H1 (cell line): ENCODE results near the gene TTK. TPM values are rescaled to one million over a fixed set of nuclear protein-coding genes. Genes with fewer than 3 reads are reported as not detected.

Experiments
- CTCF ChIA-PET: fragments of 300-600 bp; sonication (Branson Sonifier 250); formaldehyde crosslinking; loops from one replicate; lab custom pipeline; 2021; ENCODE audit not compliant: partially characterized antibody; lab: Charles Lee
- POLR2A ChIA-PET: fragments of 300-600 bp; sonication (Branson Sonifier 250); formaldehyde crosslinking; loops from one replicate; lab custom pipeline; 2021; ENCODE audit warnings: inconsistent platforms; ENCODE audit not compliant: partially characterized antibody; lab: Charles Lee
- DNase-seq, 2 experiments: peaks; one replicate each; pipeline versions ENCODE4 v3.0.0 to v3.0.0-alpha.2; 2010 to 2022; ENCODE audit warnings: low spot score in 2 of 2, low read depth in 1 of 2, mixed read lengths in 1 of 2
- FAIRE-seq: peaks from 2 replicates; lab custom pipeline; 2011; peaks lifted over from hg19 to GRCh38; lab: Jason Lieb, UNC
- H2AFZ ChIP-seq: 2 replicates; pipeline ENCODE4 v1.8.1; 2012; ENCODE audit warnings: low read length, inconsistent platforms
- H2AK5ac ChIP-seq: 2 replicates; pipeline ENCODE4 v1.6.1; 2013; ENCODE audit warnings: low read depth, low read length
- H2BK120ac ChIP-seq: replicated peaks from 2 replicates; pipeline ENCODE3; 2013; ENCODE audit warnings: low read depth, low read length, inconsistent platforms
- H2BK12ac ChIP-seq: 2 replicates; pipeline ENCODE4 v1.6.1; 2013; ENCODE audit warnings: low read depth, low read length
- H2BK15ac ChIP-seq: 2 replicates; pipeline ENCODE4 v1.6.1; 2013; ENCODE audit warnings: low read length
- H2BK20ac ChIP-seq: 2 replicates; pipeline ENCODE4 v1.6.1; 2013; ENCODE audit warnings: low read length
- H2BK5ac ChIP-seq: 2 replicates; pipeline ENCODE4 v1.6.1; 2013; ENCODE audit warnings: low read depth, low read length
- H3K14ac ChIP-seq: 2 replicates; pipeline ENCODE4 v1.6.1; 2013; ENCODE audit warnings: inconsistent platforms; ENCODE audit not compliant: insufficient read length
- H3K18ac ChIP-seq: 2 replicates; pipeline ENCODE4 v1.6.1; 2013; ENCODE audit warnings: low read length; ENCODE audit errors: extremely low read depth
- H3K23ac ChIP-seq: 2 replicates; pipeline ENCODE4 v1.6.1; 2013; ENCODE audit warnings: inconsistent platforms; ENCODE audit not compliant: insufficient read length
- H3K23me2 ChIP-seq: 2 replicates; pipeline ENCODE4 v1.6.1; 2013; ENCODE audit warnings: low read depth, low read length
- H3K27ac ChIP-seq: 2 replicates; pipeline ENCODE4 v1.6.1; 2011; ENCODE audit warnings: low read depth, low read length, inconsistent platforms
- H3K27me3 ChIP-seq, 4 experiments: replicated peaks in 1 of 4; 1 replicate in 1 of 4; 2 replicates in 3 of 4; pipeline versions ENCODE4 v1.6.1 to v1.8.1; 2011 to 2013; ENCODE audit warnings: low read length in 3 of 4, mild to moderate bottlenecking in 3 of 4, inconsistent platforms in 2 of 4, mixed read lengths in 2 of 4, moderate library complexity in 1 of 4; ENCODE audit not compliant: control insufficient read depth in 3 of 4, insufficient read depth in 3 of 4; ENCODE audit errors: extremely low read depth in 1 of 4
- H3K36me3 ChIP-seq, 4 experiments: 2 replicates each; pipeline versions ENCODE4 v1.6.1 to v1.8.1; 2011 to 2013; ENCODE audit warnings: mild to moderate bottlenecking in 4 of 4, low read length in 3 of 4, moderate library complexity in 2 of 4, control low read depth in 1 of 4, inconsistent platforms in 1 of 4; ENCODE audit not compliant: insufficient read depth in 4 of 4, control insufficient read depth in 2 of 4
- H3K4ac ChIP-seq: replicated peaks from 2 replicates; pipeline ENCODE3; 2013; ENCODE audit warnings: low read length, low read depth, mixed read lengths, inconsistent platforms; ENCODE audit not compliant: insufficient read length
- H3K4me1 ChIP-seq, 4 experiments: replicated peaks in 1 of 4; 1 replicate in 1 of 4; 2 replicates in 3 of 4; pipeline versions ENCODE4 v1.6.1 to v1.8.1; 2011 to 2013; ENCODE audit warnings: low read length in 3 of 4, inconsistent platforms in 2 of 4, mixed read lengths in 1 of 4; ENCODE audit not compliant: insufficient read depth in 4 of 4, control insufficient read depth in 3 of 4
- H3K4me2 ChIP-seq, 2 experiments: 2 replicates each; pipeline versions ENCODE4 v1.6.1 to v1.8.1; 2011 to 2013; ENCODE audit warnings: low read depth in 2 of 2, low read length in 2 of 2, control low read depth in 1 of 2, inconsistent platforms in 1 of 2, mild to moderate bottlenecking in 1 of 2; ENCODE audit not compliant: insufficient read depth in 1 of 2
- H3K4me3 ChIP-seq, 4 experiments: fragments of 200-600, 300-600 bp in 1 of 4; sonication (generic), shearing (Covaris generic), sonication (Bioruptor Twin) in 1 of 4; 2 replicates each; pipeline versions ENCODE4 v1.5.1 to v1.8.1; 2011 to 2016; ENCODE audit warnings: low read length in 4 of 4, low read depth in 3 of 4, control low read depth in 2 of 4, inconsistent platforms in 2 of 4, mild to moderate bottlenecking in 2 of 4, mixed read lengths in 1 of 4, moderate library complexity in 1 of 4; ENCODE audit not compliant: insufficient read depth in 2 of 4; ENCODE audit errors: extremely low read depth in 1 of 4
- H3K56ac ChIP-seq: replicated peaks from 2 replicates; pipeline ENCODE3; 2013; ENCODE audit warnings: low read depth, mild to moderate bottlenecking, mixed read lengths, low read length, inconsistent platforms; ENCODE audit not compliant: insufficient read length
- H3K79me1 ChIP-seq: 2 replicates; pipeline ENCODE4 v1.6.1; 2013; ENCODE audit warnings: low read depth, low read length, control low read depth
- H3K79me2 ChIP-seq, 2 experiments: 2 replicates each; pipeline versions ENCODE4 v1.6.1 to v1.8.1; 2012 to 2013; ENCODE audit warnings: low read length in 2 of 2, mild to moderate bottlenecking in 2 of 2, inconsistent platforms in 1 of 2; ENCODE audit not compliant: insufficient read depth in 2 of 2, control insufficient read depth in 1 of 2
- H3K9ac ChIP-seq, 4 experiments: replicated peaks in 1 of 4; 1 replicate in 1 of 4; 2 replicates in 3 of 4; pipeline versions ENCODE4 v1.6.1 to v1.8.1; 2011 to 2013; ENCODE audit warnings: low read depth in 3 of 4, low read length in 3 of 4, control low read depth in 2 of 4, mild to moderate bottlenecking in 2 of 4, moderate library complexity in 2 of 4, inconsistent platforms in 1 of 4; ENCODE audit errors: extremely low read depth in 1 of 4
- H3K9me3 ChIP-seq, 2 experiments: 2 replicates each; pipeline versions ENCODE4 v1.6.1 to v1.8.1; 2012 to 2013; ENCODE audit warnings: mild to moderate bottlenecking in 2 of 2, moderate library complexity in 2 of 2, control low read depth in 1 of 2, inconsistent platforms in 1 of 2, low read depth in 1 of 2, low read length in 1 of 2, mixed read lengths in 1 of 2; ENCODE audit not compliant: insufficient read depth in 2 of 2
- H4K20me1 ChIP-seq, 2 experiments: replicated peaks in 1 of 2; 2 replicates each; pipeline versions ENCODE3 to v1.8.1; 2011 to 2013; ENCODE audit warnings: inconsistent platforms in 2 of 2, low read length in 2 of 2, mild to moderate bottlenecking in 1 of 2; ENCODE audit not compliant: insufficient read depth in 2 of 2, control insufficient read depth in 1 of 2
- H4K5ac ChIP-seq: 2 replicates; pipeline ENCODE4 v1.6.1; 2013; ENCODE audit warnings: low read length, low read depth, mixed read lengths, inconsistent platforms; ENCODE audit not compliant: insufficient read length
- H4K8ac ChIP-seq: 2 replicates; pipeline ENCODE4 v1.8.0; 2013; ENCODE audit warnings: mild to moderate bottlenecking, moderate library complexity, low read length, inconsistent platforms; ENCODE audit not compliant: insufficient read depth; ENCODE audit errors: extremely low read depth
- H4K91ac ChIP-seq: replicated peaks from 2 replicates; pipeline ENCODE3; 2013; ENCODE audit warnings: low read length, mixed read lengths, inconsistent platforms; ENCODE audit not compliant: insufficient read length
- BRCA1 ChIP-seq: IDR thresholded peaks from 2 replicates; pipeline ENCODE4 v1.6.1; 2012; ENCODE audit warnings: low read depth, low read length, improper control_type of control experiment
- CBX8 ChIP-seq: fragments of 300-800, 300-1000 bp; sonication (generic); IDR thresholded peaks from 2 replicates; pipeline ENCODE4 v1.7.1; 2016; ENCODE audit warnings: low read depth, low read length, borderline replicate concordance
- EGR1 ChIP-seq: IDR thresholded peaks from 2 replicates; pipeline ENCODE4 v1.6.1; 2011; ENCODE audit warnings: low read depth, low read length, borderline replicate concordance
- GABPA ChIP-seq: IDR thresholded peaks from 2 replicates; pipeline ENCODE4 v1.6.1; 2011; ENCODE audit warnings: mild to moderate bottlenecking, low read length, moderate library complexity, borderline replicate concordance; ENCODE audit not compliant: insufficient read depth
- HDAC2 ChIP-seq, 2 experiments: fragments of 300-600 bp in 1 of 2; sonication (generic) in 1 of 2; IDR thresholded peaks; 2 replicates each; pipeline ENCODE4 v1.6.1; 2011 to 2012; ENCODE audit warnings: low read depth in 2 of 2, low read length in 2 of 2, mild to moderate bottlenecking in 2 of 2, moderate library complexity in 2 of 2, borderline replicate concordance in 1 of 2, inconsistent platforms in 1 of 2
- MAFK ChIP-seq: IDR thresholded peaks from 2 replicates; pipeline ENCODE4 v1.6.1; 2012; ENCODE audit warnings: low read depth, mild to moderate bottlenecking, improper control_type of control experiment, low read length
- MAX ChIP-seq: IDR thresholded peaks from 2 replicates; pipeline ENCODE4 v1.6.1; 2012; ENCODE audit warnings: inconsistent platforms
- PHF8 ChIP-seq: fragments of 200-600 bp; sonication (generic); conservative IDR thresholded peaks from 2 replicates; pipeline ENCODE4 v1.7.1; 2012; ENCODE audit warnings: low read depth, mild to moderate bottlenecking, inconsistent platforms, low read length, moderate library complexity
- SUZ12 ChIP-seq: fragments of 200-600 bp; sonication (generic); IDR thresholded peaks from 2 replicates; pipeline ENCODE4 v1.6.1; 2012; ENCODE audit warnings: mild to moderate bottlenecking, inconsistent platforms, low read length, moderate library complexity, mixed read lengths
- TAF1 ChIP-seq: IDR thresholded peaks from 2 replicates; pipeline ENCODE4 v1.6.1; 2011; ENCODE audit warnings: mild to moderate bottlenecking, low read depth, low read length
- TAF7 ChIP-seq: optimal IDR thresholded peaks from 2 replicates; pipeline ENCODE3; 2011; ENCODE audit warnings: low read depth, mild to moderate bottlenecking, inconsistent platforms, low read length, moderate library complexity, borderline replicate concordance
- TBP ChIP-seq: IDR thresholded peaks from 2 replicates; pipeline ENCODE4 v1.6.1; 2011; ENCODE audit warnings: low read depth, low read length, improper control_type of control experiment
- TEAD4 ChIP-seq: IDR thresholded peaks from 2 replicates; pipeline ENCODE4 v1.6.1; 2012; ENCODE audit warnings: low read depth, low read length, inconsistent platforms, mixed read lengths
- polyA plus RNA-seq, 7 experiments: library from polyadenylated mRNA; depleted of rRNA in 3 of 7; stranded (reverse) in 5 of 7; unstranded in 2 of 7; fragments of >200 nt in 5 of 7; fragments of 200-250 nt in 2 of 7; gene quantifications; 1 replicate in 5 of 7; 2 replicates in 1 of 7; 4 replicates in 1 of 7; pipeline versions ENCODE4 v1.2.1 to v1.2.3, GENCODE V29; 2011 to 2013; ENCODE audit warnings: missing spikeins in 2 of 7, mixed read lengths in 2 of 7
- total RNA-seq: library from RNA; stranded (reverse); fragmentation: NEBNext Ultra II Directional; extraction: Animal tissue kit (Norgen Biotek cat#: 25700); gene quantifications from 2 replicates; pipeline ENCODE4 v1.2.1, GENCODE V29; 2021

Gene TTK
- total and polyA plus RNA-seq, 2 of the 8 experiments (the other 6 are each of a cell fraction or from before 2014, with no cell fraction given) = 11.9 to 63.2 TPM

GRCh38 chr6:79967178-79967577 lies 37.3 kb upstream of the TTK start:
- no peak overlapping the region for H3K9ac ChIP-seq
- no peaks in the 10 kb centered on the region for H4K20me1 ChIP-seq
- no peak overlapping the region for H3K4me3 ChIP-seq
- H3K4me1 ChIP-seq = no peaks in the 10 kb centered on the region
- H3K14ac ChIP-seq = no peak overlapping the region
- DNase-seq = no peak
- no peaks in the 10 kb centered on the region for H3K79me1 ChIP-seq
- H3K56ac ChIP-seq = no peak overlapping the region
- no peak overlapping the region for H3K27ac ChIP-seq
- H3K23me2 ChIP-seq = no peaks in the 10 kb centered on the region
- FAIRE-seq = no peak
- H4K8ac ChIP-seq = no peak overlapping the region
- CTCF ChIA-PET = interaction anchor here (0.7 to 1.1 kb wide), 5 partner anchors 18 to 638 kb away, joined by 3 read pairs; no protein-coding TSS in a partner anchor
- no peak for TF ChIP-seq TAF1
- no peak for TF ChIP-seq HDAC2 (IDR thresholded peaks at IDR 0.05; ENCODE audit: borderline replicate concordance in 1 of 2, low read depth in 2 of 2, low read length in 2 of 2)
- no peak for TF ChIP-seq SUZ12
- TF ChIP-seq EGR1 = no peak
- TF ChIP-seq TBP = no peak
- no peak for TF ChIP-seq TAF7
- TF ChIP-seq GABPA = no peak
- TF ChIP-seq MAFK = no peak
- no peak for TF ChIP-seq PHF8
- no peak for TF ChIP-seq BRCA1
- no peak for TF ChIP-seq TEAD4
- no peak for TF ChIP-seq CBX8
- no peak for TF ChIP-seq MAX
- no peaks in the 10 kb centered on the region for H3K27me3 ChIP-seq
- H3K4ac ChIP-seq = no peak overlapping the region
- no peaks in the 10 kb centered on the region for H3K36me3 ChIP-seq
- no peak overlapping the region for H2BK15ac ChIP-seq
- H2AK5ac ChIP-seq = no peak overlapping the region
- H3K79me2 ChIP-seq = no peaks in the 10 kb centered on the region
- no peak overlapping the region for H4K91ac ChIP-seq
- no peak overlapping the region for H2BK20ac ChIP-seq
- no peak overlapping the region for H2BK120ac ChIP-seq
- H3K23ac ChIP-seq = no peak overlapping the region
- H2BK12ac ChIP-seq = no peak overlapping the region
- no peak overlapping the region for H3K18ac ChIP-seq
- H2AFZ ChIP-seq = no peak overlapping the region
- no peak overlapping the region for H4K5ac ChIP-seq
- no peak overlapping the region for H3K4me2 ChIP-seq
- no peak overlapping the region for H2BK5ac ChIP-seq
- peaks cover 2 to 14% of the 10 kb centered on the region in 2 experiments; a peak in 3 of 4 replicates for H3K9me3 ChIP-seq
- POLR2A ChIA-PET = no interaction called here
